GM12892 (cell line): ENCODE results near the gene ADGRL3.

Experiments used
- POLR2A ChIP-seq: IDR thresholded peaks from 2 replicates; pipeline ENCODE4 v1.6.1; 2011; ENCODE audit warnings: low read depth, low read length, control low read depth
- TAF1 ChIP-seq: IDR thresholded peaks from 2 replicates; pipeline ENCODE4 v1.6.1; 2011; ENCODE audit warnings: low read depth, mild to moderate bottlenecking, control low read depth, low read length, borderline replicate concordance

DNA sequence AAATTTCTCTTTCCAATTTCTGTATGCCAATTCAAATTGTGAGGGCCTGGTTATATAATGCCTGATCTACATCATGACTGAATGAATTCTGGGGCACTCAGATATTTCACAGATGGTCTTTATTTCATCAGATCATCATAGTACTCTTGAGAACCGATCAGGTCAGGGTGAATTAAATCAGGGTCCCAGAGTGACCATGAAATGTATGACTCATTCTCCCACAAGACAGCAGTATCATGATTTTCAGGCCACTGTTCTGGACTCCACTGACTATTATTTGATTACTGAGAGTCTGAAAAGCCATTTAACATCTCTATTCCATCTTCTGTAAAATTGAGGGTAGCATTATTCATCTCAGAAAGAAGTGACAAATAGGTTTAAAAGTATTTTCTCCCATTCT lies 471.5 kb downstream of the ADGRL3 start:
- no peak for TF ChIP-seq POLR2A
- no peak for TF ChIP-seq TAF1
